HG03442 (cell line): ENCODE data around the gene MAPKAPK2.
A peak's percentile ranks its signal among the peaks of the same experiment; 100 is the strongest.
"Not testable (repeated sequence)": the region's sequence is repeated elsewhere in the genome, so short reads cannot be mapped to it uniquely, and the experiment has no call there.

Source experiments
- ATAC-seq: cut with Tn5 transposase; IDR thresholded peaks from one replicate; pipeline ENCODE4 v1.9.1; 2021; ENCODE audit warnings: mild to moderate bottlenecking, moderate library complexity; ENCODE audit not compliant: unreplicated experiment

Gene MAPKAPK2

GRCh38 chr1:206684478-206685333 lies at the start of gene MAPKAPK2:
MAPKAPK2 (plus strand) TSS chr1:206684905; CDS start chr1:206685230, 325 bp downstream.
- ATAC-seq, result peak; percentile 36

- ATAC-seq, result peak; percentile 92
Measured at GRCh38 chr1:206635080-206635977, 49.4 kb upstream of the MAPKAPK2 start, which contains the start of gene DYRK3. DYRK3 (plus strand) TSS chr1:206635536; CDS start chr1:206635704, 168 bp downstream.

- no peak for ATAC-seq
Measured at GRCh38 chr1:206635978-206636345, 48.7 kb upstream of the MAPKAPK2 start.

- ATAC-seq, result no peak
Measured at GRCh38 chr1:206636671-206637070, 48.0 kb upstream of the MAPKAPK2 start.

GRCh38 chr1:206637605-206638004 lies 47.1 kb upstream of the MAPKAPK2 start:
- no peak for ATAC-seq

GRCh38 chr1:206642074-206642473 lies 42.6 kb upstream of the MAPKAPK2 start:
- not testable (repeated sequence) for ATAC-seq

GRCh38 chr1:206643118-206643698 lies 41.5 kb upstream of the MAPKAPK2 start:
- ATAC-seq, result no peak

- no peak for ATAC-seq
Measured at GRCh38 chr1:206646504-206646903, 38.2 kb upstream of the MAPKAPK2 start.

GRCh38 chr1:206647224-206647623 lies 37.5 kb upstream of the MAPKAPK2 start:
- ATAC-seq, result no peak

- no peak for ATAC-seq
Measured at GRCh38 chr1:206649261-206649921, 35.3 kb upstream of the MAPKAPK2 start.

- no peak for ATAC-seq
Measured at GRCh38 chr1:206651014-206651413, 33.7 kb upstream of the MAPKAPK2 start.

GRCh38 chr1:206651958-206652890 lies 32.5 kb upstream of the MAPKAPK2 start:
- no peak for ATAC-seq

- ATAC-seq, result no peak
Measured at GRCh38 chr1:206653715-206654459, 30.8 kb upstream of the MAPKAPK2 start.

GRCh38 chr1:206654828-206655227 lies 29.9 kb upstream of the MAPKAPK2 start:
- no peak for ATAC-seq

- ATAC-seq, result no peak
Measured at GRCh38 chr1:206655471-206655882, 29.2 kb upstream of the MAPKAPK2 start.

GRCh38 chr1:206656936-206657335 lies 27.8 kb upstream of the MAPKAPK2 start:
- ATAC-seq, result no peak

- no peak for ATAC-seq
Measured at GRCh38 chr1:206657751-206658150, 27.0 kb upstream of the MAPKAPK2 start.

- ATAC-seq, result peak; percentile 54
Measured at GRCh38 chr1:206658264-206658980, 26.3 kb upstream of the MAPKAPK2 start.
